Type B pancreatic cell (in vitro differentiated cells): ENCODE results near the gene TTC1. TPM values are rescaled to one million over a fixed set of nuclear protein-coding genes. Genes with fewer than 3 reads are reported as not detected.
"Not testable (repeated sequence)": the region's sequence is repeated elsewhere in the genome, so short reads cannot be mapped to it uniquely, and the experiment has no call there.

Experiments
- DNase-seq: peaks from one replicate; pipeline ENCODE4 v3.0.0; 2021; ENCODE audit warnings: mixed read lengths; ENCODE audit not compliant: unreplicated experiment; ENCODE audit errors: extremely low spot score
- H3K27ac Mint-ChIP-seq: 2 replicates; pipeline ENCODE4 v1.8.0; 2021; ENCODE audit warnings: mild to moderate bottlenecking, mixed read lengths
- H3K27me3 Mint-ChIP-seq: 2 replicates; pipeline ENCODE4 v1.8.0; 2021; ENCODE audit warnings: mixed read lengths
- H3K36me3 Mint-ChIP-seq: 2 replicates; pipeline ENCODE4 v1.8.0; 2021; ENCODE audit warnings: mixed read lengths
- H3K4me1 Mint-ChIP-seq: one replicate; pipeline ENCODE4 v1.8.0; 2021; ENCODE audit warnings: mixed read lengths; ENCODE audit not compliant: unreplicated experiment
- H3K4me3 Mint-ChIP-seq: 2 replicates; pipeline ENCODE4 v1.8.0; 2021; ENCODE audit warnings: mild to moderate bottlenecking, mixed read lengths
- H3K9me3 Mint-ChIP-seq: 2 replicates; pipeline ENCODE4 v1.8.0; 2021; ENCODE audit warnings: mixed read lengths
- total RNA-seq: library from RNA; stranded (reverse); gene quantifications from 2 replicates; pipeline ENCODE4 v1.2.1, GENCODE V29; 2021; ENCODE audit warnings: low replicate concordance
- TF ChIP-seq, protein P1 (sequence below): fragments of 200-600 bp; sonication (generic); conservative IDR thresholded peaks from 2 replicates; pipeline ENCODE4 v1.5.0; 2021; ENCODE audit warnings: antibody characterized with exemption, mild to moderate bottlenecking

TTC1 gene
- total RNA-seq, 1 donor from 2014 or later = 34.6 TPM

DNA sequence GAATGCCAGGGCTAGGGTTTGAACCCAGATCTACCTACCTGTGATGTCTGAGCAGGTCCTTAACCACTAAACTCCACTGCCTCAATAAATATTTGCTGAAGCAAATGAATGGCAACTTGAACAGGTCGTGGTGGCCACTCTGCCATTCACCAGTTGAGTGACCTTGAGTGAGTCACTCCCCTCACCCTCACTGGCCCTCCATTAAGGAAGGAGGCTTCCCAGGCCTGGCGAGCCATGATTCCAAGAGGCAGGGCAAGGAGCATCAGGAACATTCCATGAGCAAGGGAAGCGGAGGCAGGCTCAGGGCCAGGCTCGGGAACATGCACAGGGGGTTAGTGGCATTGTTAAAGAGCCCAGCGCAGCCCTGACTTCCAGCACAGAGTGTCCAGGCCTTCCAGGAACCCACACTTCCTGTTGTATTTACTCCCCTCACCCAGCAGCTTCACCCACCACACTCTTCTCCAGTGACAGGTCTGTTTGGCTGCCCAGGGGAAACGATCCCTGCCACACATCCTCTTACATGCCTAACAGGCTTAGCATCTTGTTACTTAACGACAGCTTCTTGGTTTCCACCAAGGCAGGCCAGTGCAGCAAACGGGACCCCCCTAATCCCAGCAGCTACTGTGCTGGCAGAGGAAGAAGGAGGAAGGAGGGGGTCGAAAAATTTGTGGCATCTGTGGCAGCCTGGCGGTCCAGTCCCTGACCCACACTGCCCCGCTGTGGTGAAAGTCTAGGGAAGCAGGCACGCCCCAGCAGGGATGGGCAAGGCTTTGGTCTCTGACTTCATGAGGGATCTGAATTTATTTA, 43.7 kb upstream of the TTC1 start:
- Mint-ChIP-seq H3K27me3 (peaks cover 44% of the 10 kb centered on the region), H3K27ac (no peak overlapping the region), H3K4me3 (no peak overlapping the region), H3K9me3 (no peaks in the 10 kb centered on the region), H3K4me1 (no peaks in the 10 kb centered on the region), H3K36me3 (no peaks in the 10 kb centered on the region)
- TF ChIP-seq, protein P1, sequence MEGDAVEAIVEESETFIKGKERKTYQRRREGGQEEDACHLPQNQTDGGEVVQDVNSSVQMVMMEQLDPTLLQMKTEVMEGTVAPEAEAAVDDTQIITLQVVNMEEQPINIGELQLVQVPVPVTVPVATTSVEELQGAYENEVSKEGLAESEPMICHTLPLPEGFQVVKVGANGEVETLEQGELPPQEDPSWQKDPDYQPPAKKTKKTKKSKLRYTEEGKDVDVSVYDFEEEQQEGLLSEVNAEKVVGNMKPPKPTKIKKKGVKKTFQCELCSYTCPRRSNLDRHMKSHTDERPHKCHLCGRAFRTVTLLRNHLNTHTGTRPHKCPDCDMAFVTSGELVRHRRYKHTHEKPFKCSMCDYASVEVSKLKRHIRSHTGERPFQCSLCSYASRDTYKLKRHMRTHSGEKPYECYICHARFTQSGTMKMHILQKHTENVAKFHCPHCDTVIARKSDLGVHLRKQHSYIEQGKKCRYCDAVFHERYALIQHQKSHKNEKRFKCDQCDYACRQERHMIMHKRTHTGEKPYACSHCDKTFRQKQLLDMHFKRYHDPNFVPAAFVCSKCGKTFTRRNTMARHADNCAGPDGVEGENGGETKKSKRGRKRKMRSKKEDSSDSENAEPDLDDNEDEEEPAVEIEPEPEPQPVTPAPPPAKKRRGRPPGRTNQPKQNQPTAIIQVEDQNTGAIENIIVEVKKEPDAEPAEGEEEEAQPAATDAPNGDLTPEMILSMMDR = peak; percentile 79
- no peak for DNase-seq

DNA sequence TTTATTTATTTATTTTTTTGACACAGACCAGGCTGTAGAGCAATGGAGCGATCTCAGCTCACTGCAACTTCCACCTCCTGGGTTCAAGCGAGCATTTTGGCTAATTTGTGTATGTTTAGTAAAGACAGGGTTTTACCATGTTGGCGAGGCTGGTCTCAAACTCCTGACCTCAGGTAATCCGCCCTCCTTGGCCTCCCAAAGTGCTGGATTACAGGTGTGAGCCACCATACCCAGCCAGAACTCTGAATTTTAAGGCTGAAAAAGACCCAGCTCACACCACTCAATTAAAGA, 43.2 kb upstream of the TTC1 start:
- not testable (repeated sequence) for H3K4me1 Mint-ChIP-seq

GRCh38 chr5:159969966-159970365, 39.0 kb upstream of the TTC1 start:
- TF ChIP-seq, protein P1 = no peak
- Mint-ChIP-seq H3K27ac (no peak overlapping the region), H3K4me3 (no peak overlapping the region), H3K4me1 (no peaks in the 10 kb centered on the region), H3K9me3 (no peaks in the 10 kb centered on the region), H3K27me3 (peaks cover 83% of the 10 kb centered on the region), H3K36me3 (no peaks in the 10 kb centered on the region)
- DNase-seq = no peak

More for the DNA sequence above, 43.2 kb upstream of the TTC1 start:
- DNase-seq, H3K9me3 Mint-ChIP-seq, H3K4me3 Mint-ChIP-seq, H3K27ac Mint-ChIP-seq, H3K36me3 Mint-ChIP-seq: not testable (repeated sequence)
- peaks cover 49% of the 10 kb centered on the region for H3K27me3 Mint-ChIP-seq

- Mint-ChIP-seq H3K27ac (no peak overlapping the region), H3K27me3 (peaks cover 84% of the 10 kb centered on the region), H3K36me3 (no peaks in the 10 kb centered on the region), H3K9me3 (no peaks in the 10 kb centered on the region), H3K4me3 (peak overlapping the region; percentile 74), H3K4me1 (no peaks in the 10 kb centered on the region)
- DNase-seq = no peak
- TF ChIP-seq, protein P1 = no peak
Observed at GRCh38 chr5:159971038-159971437, 37.9 kb upstream of the TTC1 start.

DNA sequence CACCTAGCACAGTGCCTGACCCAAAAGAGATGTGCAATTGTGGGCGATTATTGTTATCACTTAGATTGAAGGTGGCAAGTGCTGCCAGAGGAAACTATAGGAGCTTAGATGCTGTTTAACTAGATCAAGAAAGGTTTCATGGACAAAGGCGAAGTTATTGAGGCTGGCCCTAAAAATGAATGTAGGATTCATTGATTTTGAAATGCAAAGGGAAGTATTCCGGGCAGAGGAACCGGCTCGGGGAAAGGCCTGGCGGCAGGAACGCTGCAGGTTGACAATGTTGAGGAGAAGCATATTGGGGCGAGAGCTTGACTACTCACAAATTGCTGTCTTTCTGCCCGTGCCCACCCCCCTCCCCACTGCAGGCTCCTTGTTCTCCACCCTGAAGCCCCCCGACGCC, 37.4 kb upstream of the TTC1 start:
- DNase-seq = no peak
- no peaks in the 10 kb centered on the region for H3K9me3 Mint-ChIP-seq
- no peaks in the 10 kb centered on the region for H3K4me1 Mint-ChIP-seq
- TF ChIP-seq, protein P1 = no peak
- H3K36me3 Mint-ChIP-seq = no peaks in the 10 kb centered on the region
- H3K4me3 Mint-ChIP-seq = peak overlapping the region; percentile 74
- H3K27me3 Mint-ChIP-seq = peaks cover 81% of the 10 kb centered on the region
- H3K27ac Mint-ChIP-seq = no peak overlapping the region

GRCh38 chr5:159971931-159972461, 36.9 kb upstream of the TTC1 start:
- H3K4me1 Mint-ChIP-seq = no peaks in the 10 kb centered on the region
- H3K9me3 Mint-ChIP-seq = no peaks in the 10 kb centered on the region
- peaks cover 80% of the 10 kb centered on the region for H3K27me3 Mint-ChIP-seq
- H3K36me3 Mint-ChIP-seq = no peaks in the 10 kb centered on the region
- no peak overlapping the region for H3K27ac Mint-ChIP-seq
- DNase-seq = no peak
- TF ChIP-seq, protein P1 = peak; percentile 32
- H3K4me3 Mint-ChIP-seq = peak overlapping the region; percentile 74
